GM23338 (cell line): ENCODE data around the gene KLHL25. TPM values are rescaled to one million over a fixed set of nuclear protein-coding genes. Genes with fewer than 3 reads are reported as not detected.

Experiments
- ATAC-seq: fragments of 200-7000 bp; cut with Tn5 transposase; 3 replicates; pipeline ENCODE4 v1.9.1; 2020
- DNase-seq: peaks from one replicate; pipeline ENCODE4 v3.0.0-alpha.2; 2015; ENCODE audit warnings: low spot score
- H2AFZ ChIP-seq: fragments of 200-600 bp; sonication (generic); 2 replicates; pipeline ENCODE4 v1.8.0; 2016; ENCODE audit warnings: antibody characterized with exemption, mild to moderate bottlenecking, moderate library complexity
- H3F3A ChIP-seq: fragments of 200-600 bp; sonication (generic); replicated peaks from 2 replicates; pipeline ENCODE4 v1.8.0; 2017; ENCODE audit warnings: antibody characterized with exemption, mixed run types, low read depth
- H3K27ac ChIP-seq: fragments of 200-600 bp; sonication (generic); 2 replicates; pipeline ENCODE4 v1.6.1; 2016; ENCODE audit warnings: low read depth
- H3K27me3 ChIP-seq: fragments of 200-600 bp; sonication (generic); 2 replicates; pipeline ENCODE4 v1.8.0; 2016; ENCODE audit warnings: mild to moderate bottlenecking, mixed run types, moderate library complexity; ENCODE audit not compliant: insufficient read depth
- H3K36me3 ChIP-seq: fragments of 200-600 bp; sonication (generic); 2 replicates; pipeline ENCODE4 v1.8.0; 2016; ENCODE audit warnings: mild to moderate bottlenecking; ENCODE audit not compliant: insufficient read depth
- H3K4me1 ChIP-seq: fragments of 200-600 bp; sonication (generic); 2 replicates; pipeline ENCODE4 v1.8.0; 2016; ENCODE audit warnings: mild to moderate bottlenecking, moderate library complexity; ENCODE audit not compliant: insufficient read depth
- H3K4me2 ChIP-seq: fragments of 200-600 bp; sonication (generic); 2 replicates; pipeline ENCODE4 v1.7.1; 2017; ENCODE audit warnings: mixed run types
- H3K4me3 ChIP-seq: fragments of 200-600 bp; sonication (generic); 2 replicates; pipeline ENCODE4 v1.6.1; 2016; ENCODE audit warnings: mixed run types
- H3K79me2 ChIP-seq: fragments of 200-600 bp; sonication (generic); replicated peaks from 2 replicates; pipeline ENCODE4 v1.8.0; 2017; ENCODE audit warnings: mild to moderate bottlenecking; ENCODE audit not compliant: insufficient read depth
- H3K9me2 ChIP-seq: fragments of 200-600 bp; sonication (generic); 2 replicates; pipeline ENCODE4 v1.8.0; 2017; ENCODE audit not compliant: insufficient read depth
- H4K20me1 ChIP-seq: fragments of 200-600 bp; sonication (generic); replicated peaks from 2 replicates; pipeline ENCODE4 v1.8.0; 2017; ENCODE audit warnings: mild to moderate bottlenecking; ENCODE audit not compliant: insufficient read depth
- H3K27ac Mint-ChIP-seq: 2 replicates; pipeline ENCODE4 v1.8.0; 2020; ENCODE audit warnings: inconsistent platforms, mild to moderate bottlenecking, moderate library complexity, mixed read lengths
- H3K27me3 Mint-ChIP-seq: 3 replicates; pipeline ENCODE4 v1.8.0; 2022; ENCODE audit warnings: low read depth, mild to moderate bottlenecking, moderate library complexity, mixed read lengths, inconsistent platforms; ENCODE audit not compliant: insufficient read depth, poor library complexity
- H3K36me3 Mint-ChIP-seq: 3 replicates; pipeline ENCODE4 v1.8.0; 2021; ENCODE audit warnings: low read depth, mild to moderate bottlenecking, inconsistent platforms, moderate library complexity, mixed read lengths
- H3K4me1 Mint-ChIP-seq: 3 replicates; pipeline ENCODE4 v1.8.0; 2020; ENCODE audit warnings: mild to moderate bottlenecking, inconsistent platforms, mixed read lengths
- H3K4me3 Mint-ChIP-seq: 3 replicates; pipeline ENCODE4 v1.8.0; 2021; ENCODE audit warnings: moderate library complexity, mild to moderate bottlenecking, inconsistent platforms, mixed read lengths
- H3K9me3 Mint-ChIP-seq: 3 replicates; pipeline ENCODE4 v1.8.0; 2020; ENCODE audit warnings: moderate library complexity, mild to moderate bottlenecking, inconsistent platforms, mixed read lengths
- CREB1 ChIP-seq: fragments of 250-450 bp; sonication (Bioruptor Pico); IDR thresholded peaks from 2 replicates; pipeline ENCODE4 v1.5.0; 2020; ENCODE audit warnings: low read depth, mild to moderate bottlenecking, moderate library complexity
- ETS1 ChIP-seq: IDR thresholded peaks from 2 replicates; pipeline ENCODE4 v1.6.1; 2016; ENCODE audit warnings: antibody characterized with exemption
- EZH2 ChIP-seq: fragments of 200-600 bp; sonication (generic); IDR thresholded peaks from one replicate; pipeline ENCODE4 v1.8.0; 2017; ENCODE audit warnings: antibody characterized with exemption, mild to moderate bottlenecking, low read depth; ENCODE audit not compliant: unreplicated experiment
- EZH2phosphoT487 ChIP-seq: fragments of 200-600 bp; sonication (generic); IDR thresholded peaks from one replicate; pipeline ENCODE4 v1.8.1; 2018; ENCODE audit warnings: antibody characterized with exemption; ENCODE audit not compliant: unreplicated experiment
- JUNB ChIP-seq: IDR thresholded peaks from one replicate; pipeline ENCODE4 v1.6.1; 2016; ENCODE audit warnings: antibody characterized with exemption; ENCODE audit not compliant: unreplicated experiment
- NANOG ChIP-seq: IDR thresholded peaks from 2 replicates; pipeline ENCODE4 v1.6.1; 2016; ENCODE audit warnings: antibody characterized with exemption, borderline replicate concordance
- POLR2AphosphoS5 ChIP-seq: IDR thresholded peaks from 2 replicates; pipeline ENCODE4 v1.6.1; 2016; ENCODE audit warnings: antibody characterized with exemption, low read depth
- REST ChIP-seq: IDR thresholded peaks from one replicate; pipeline ENCODE4 v1.6.1; 2018; ENCODE audit warnings: antibody characterized with exemption; ENCODE audit not compliant: unreplicated experiment
- STAT1 ChIP-seq: IDR thresholded peaks from one replicate; pipeline ENCODE4 v1.6.1; 2016; ENCODE audit warnings: antibody characterized with exemption; ENCODE audit not compliant: unreplicated experiment
- ZNF331 ChIP-seq: fragments of 250-450 bp; sonication (Bioruptor Pico); IDR thresholded peaks from 2 replicates; pipeline ENCODE4 v1.5.0; 2020; ENCODE audit warnings: low read depth, mild to moderate bottlenecking, moderate library complexity
- ZNF462 ChIP-seq: fragments of 250-450 bp; sonication (Bioruptor Pico); IDR thresholded peaks from 2 replicates; pipeline ENCODE4 v1.5.0; 2020; ENCODE audit warnings: mild to moderate bottlenecking, moderate library complexity
- polyA plus RNA-seq: library from polyadenylated mRNA; unstranded; fragments of >200 nt; fragmentation: Nextera tagmentation; extraction: Ambion mirVana; gene quantifications from 2 replicates; pipeline ENCODE4 v1.2.1, GENCODE V29; 2016
- total RNA-seq: library from RNA; depleted of rRNA; stranded (reverse); fragments of >200 nt; shearing (Covaris generic); gene quantifications from 2 replicates; pipeline ENCODE4 v1.2.3, GENCODE V29; 2014

Gene KLHL25
- total and polyA plus RNA-seq, 2 experiments from 2014 or later: 5.2 to 28.5 TPM

- no peak overlapping the region for H3K4me3 Mint-ChIP-seq
- Histone ChIP-seq H4K20me1 (no peaks in the 10 kb centered on the region; the same call in 1 of the 2 replicates), H3K36me3 (no peaks in the 10 kb centered on the region), H3F3A (no peaks in the 10 kb centered on the region), H3K79me2 (peaks cover 85% of the 10 kb centered on the region), H3K27ac (no peak overlapping the region), H3K4me1 (no peaks in the 10 kb centered on the region), H3K4me2 (no peak overlapping the region), H3K27me3 (no peaks in the 10 kb centered on the region), H3K4me3 (no peak overlapping the region), H3K9me2 (no peaks in the 10 kb centered on the region), H2AFZ (no peak overlapping the region)
- ATAC-seq (no peak), DNase-seq (no peak)
- H3K9me3 Mint-ChIP-seq: no peaks in the 10 kb centered on the region
- no peak overlapping the region for H3K27ac Mint-ChIP-seq
- TF ChIP-seq JUNB (no peak), STAT1 (no peak), ZNF331 (CRISPR knock-in tag) (no peak), ETS1 (no peak), CREB1 (no peak), EZH2phosphoT487 (no peak), POLR2AphosphoS5 (no peak), EZH2 (no peak), REST (no peak), NANOG (no peak), ZNF462 (no peak)
- peaks cover 19% of the 10 kb centered on the region for H3K36me3 Mint-ChIP-seq
- H3K4me1 Mint-ChIP-seq: peaks cover 34% of the 10 kb centered on the region
- peaks cover 2% of the 10 kb centered on the region for H3K27me3 Mint-ChIP-seq
Measured at GRCh38 chr15:85768595-85769168, 26.0 kb downstream of the KLHL25 start.
